Measurements from ENCODE around the gene ANKRD55. TPM values are rescaled to one million over a fixed set of nuclear protein-coding genes. Genes with fewer than 3 reads are reported as not detected.

Gene ANKRD55
- total RNA-seq, 4 donors from 2014 or later, result 0.23 TPM; not detected in 3

DNA sequence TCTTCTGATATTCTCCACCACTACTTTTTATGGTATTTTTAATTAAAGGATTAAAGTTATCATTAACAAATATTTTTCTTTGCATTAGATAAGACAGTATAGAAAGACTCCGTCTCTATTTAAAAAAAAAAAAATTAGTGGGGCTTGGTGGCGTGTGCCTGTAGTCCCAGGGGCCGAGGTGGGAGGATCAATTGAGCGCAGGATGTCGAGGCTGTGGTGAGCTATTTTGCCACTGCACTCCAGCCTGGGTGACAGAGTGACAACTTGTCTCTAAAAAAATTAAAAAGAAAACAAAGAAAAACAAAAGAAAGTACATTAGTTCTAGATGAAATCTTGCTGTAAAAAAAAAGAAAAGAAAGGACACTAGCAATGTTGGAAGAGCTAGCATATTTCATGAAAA is 141.0 kb downstream of the ANKRD55 start:
- Histone ChIP-seq H3K27me3 (no peaks in the 10 kb centered on the region), H3K4me3 (no peak overlapping the region), H3K36me3 (no peaks in the 10 kb centered on the region), H3K9me3 (no peaks in the 10 kb centered on the region), H3K4me1 (no peaks in the 10 kb centered on the region), H3K27ac (no peak overlapping the region)
- WGBS, result 91% methylated on average over 5 of the region's 5 CpGs
- no peak for DNase-seq (ENCODE audit: low spot score in 2 of 2)
- no peak for TF ChIP-seq POLR2A (IDR thresholded peaks at IDR 0.05)
- no peak for TF ChIP-seq POLR2AphosphoS5 (IDR thresholded peaks at IDR 0.05)
- TF ChIP-seq, protein P1, sequence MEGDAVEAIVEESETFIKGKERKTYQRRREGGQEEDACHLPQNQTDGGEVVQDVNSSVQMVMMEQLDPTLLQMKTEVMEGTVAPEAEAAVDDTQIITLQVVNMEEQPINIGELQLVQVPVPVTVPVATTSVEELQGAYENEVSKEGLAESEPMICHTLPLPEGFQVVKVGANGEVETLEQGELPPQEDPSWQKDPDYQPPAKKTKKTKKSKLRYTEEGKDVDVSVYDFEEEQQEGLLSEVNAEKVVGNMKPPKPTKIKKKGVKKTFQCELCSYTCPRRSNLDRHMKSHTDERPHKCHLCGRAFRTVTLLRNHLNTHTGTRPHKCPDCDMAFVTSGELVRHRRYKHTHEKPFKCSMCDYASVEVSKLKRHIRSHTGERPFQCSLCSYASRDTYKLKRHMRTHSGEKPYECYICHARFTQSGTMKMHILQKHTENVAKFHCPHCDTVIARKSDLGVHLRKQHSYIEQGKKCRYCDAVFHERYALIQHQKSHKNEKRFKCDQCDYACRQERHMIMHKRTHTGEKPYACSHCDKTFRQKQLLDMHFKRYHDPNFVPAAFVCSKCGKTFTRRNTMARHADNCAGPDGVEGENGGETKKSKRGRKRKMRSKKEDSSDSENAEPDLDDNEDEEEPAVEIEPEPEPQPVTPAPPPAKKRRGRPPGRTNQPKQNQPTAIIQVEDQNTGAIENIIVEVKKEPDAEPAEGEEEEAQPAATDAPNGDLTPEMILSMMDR (IDR thresholded peaks at IDR 0.05), result no peak
- no peak for TF ChIP-seq EP300 (IDR thresholded peaks at IDR 0.05)

DNA sequence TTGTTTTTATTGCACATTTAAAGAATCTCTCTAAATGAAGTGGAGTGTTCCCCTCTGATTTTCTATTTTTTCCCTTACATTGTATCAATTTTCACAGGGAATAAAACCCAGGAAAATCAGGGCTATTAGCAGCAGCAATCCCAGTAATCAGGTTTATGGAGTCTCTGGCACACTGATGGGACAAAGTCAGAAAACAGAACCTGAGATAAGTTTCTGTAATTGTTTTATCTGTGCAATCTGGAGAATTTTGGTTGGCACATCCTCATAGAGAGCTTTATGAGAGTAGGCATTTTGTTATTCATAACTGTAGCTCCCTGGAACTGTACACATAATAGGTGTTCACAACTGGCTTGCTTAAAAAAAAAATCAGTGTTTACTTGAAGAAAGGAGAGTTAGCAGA is 141.5 kb downstream of the ANKRD55 start:
- no peak overlapping the region for H3K4me3 ChIP-seq
- H3K9me3 ChIP-seq, result no peaks in the 10 kb centered on the region
- no peaks in the 10 kb centered on the region for H3K4me1 ChIP-seq
- DNase-seq (ENCODE audit: low spot score in 2 of 2), result no peak
- no peaks in the 10 kb centered on the region for H3K36me3 ChIP-seq
- TF ChIP-seq POLR2AphosphoS5 (IDR thresholded peaks at IDR 0.05) (no peak), POLR2A (IDR thresholded peaks at IDR 0.05) (no peak), EP300 (IDR thresholded peaks at IDR 0.05) (no peak)
- TF ChIP-seq, protein P1 (IDR thresholded peaks at IDR 0.05), result no peak
- no peak overlapping the region for H3K27ac ChIP-seq
- H3K27me3 ChIP-seq, result no peaks in the 10 kb centered on the region

DNA sequence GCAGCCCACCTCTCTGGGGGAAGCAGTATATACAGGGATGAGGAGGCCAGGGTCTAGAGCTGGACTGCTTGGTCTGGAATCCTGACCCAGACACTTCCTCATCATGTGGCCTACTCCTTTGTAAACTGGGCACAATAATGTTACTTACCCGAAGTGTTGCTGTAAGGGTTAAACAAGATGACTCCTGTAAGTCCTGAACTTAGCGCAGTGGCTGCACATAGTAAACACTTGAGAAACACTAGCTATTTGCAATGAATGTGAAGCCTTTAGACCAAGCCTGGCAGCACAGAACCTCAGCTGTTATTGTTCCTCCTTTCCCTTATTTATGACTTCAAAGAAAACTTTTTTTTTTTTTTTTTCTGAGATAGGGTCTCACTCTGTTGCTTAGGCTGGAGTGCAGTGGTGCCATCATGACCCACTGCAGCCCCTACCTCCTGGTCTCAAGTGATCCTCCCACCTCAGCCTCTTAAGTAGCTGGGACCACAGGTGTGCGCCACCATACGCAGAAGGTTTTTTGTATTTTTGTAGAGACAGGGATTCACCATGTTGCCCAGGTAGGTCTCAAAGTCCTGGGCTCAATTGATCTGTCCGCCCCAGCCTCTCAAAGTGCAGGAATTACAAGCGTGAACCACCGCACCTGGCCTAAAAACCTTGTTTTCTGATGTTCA is 142.2 kb downstream of the ANKRD55 start:
- H3K27me3 ChIP-seq, result no peaks in the 10 kb centered on the region
- no peak overlapping the region for H3K4me3 ChIP-seq
- DNase-seq (ENCODE audit: low spot score in 2 of 2), result no peak
- H3K36me3 ChIP-seq, result no peaks in the 10 kb centered on the region
- no peak overlapping the region for H3K27ac ChIP-seq
- 94% methylated on average over 7 of the region's 7 CpGs for WGBS
- no peaks in the 10 kb centered on the region for H3K9me3 ChIP-seq
- no peaks in the 10 kb centered on the region for H3K4me1 ChIP-seq
- TF ChIP-seq POLR2A (IDR thresholded peaks at IDR 0.05) (no peak), POLR2AphosphoS5 (IDR thresholded peaks at IDR 0.05) (no peak)
- TF ChIP-seq, protein P1 (IDR thresholded peaks at IDR 0.05), result no peak

DNA sequence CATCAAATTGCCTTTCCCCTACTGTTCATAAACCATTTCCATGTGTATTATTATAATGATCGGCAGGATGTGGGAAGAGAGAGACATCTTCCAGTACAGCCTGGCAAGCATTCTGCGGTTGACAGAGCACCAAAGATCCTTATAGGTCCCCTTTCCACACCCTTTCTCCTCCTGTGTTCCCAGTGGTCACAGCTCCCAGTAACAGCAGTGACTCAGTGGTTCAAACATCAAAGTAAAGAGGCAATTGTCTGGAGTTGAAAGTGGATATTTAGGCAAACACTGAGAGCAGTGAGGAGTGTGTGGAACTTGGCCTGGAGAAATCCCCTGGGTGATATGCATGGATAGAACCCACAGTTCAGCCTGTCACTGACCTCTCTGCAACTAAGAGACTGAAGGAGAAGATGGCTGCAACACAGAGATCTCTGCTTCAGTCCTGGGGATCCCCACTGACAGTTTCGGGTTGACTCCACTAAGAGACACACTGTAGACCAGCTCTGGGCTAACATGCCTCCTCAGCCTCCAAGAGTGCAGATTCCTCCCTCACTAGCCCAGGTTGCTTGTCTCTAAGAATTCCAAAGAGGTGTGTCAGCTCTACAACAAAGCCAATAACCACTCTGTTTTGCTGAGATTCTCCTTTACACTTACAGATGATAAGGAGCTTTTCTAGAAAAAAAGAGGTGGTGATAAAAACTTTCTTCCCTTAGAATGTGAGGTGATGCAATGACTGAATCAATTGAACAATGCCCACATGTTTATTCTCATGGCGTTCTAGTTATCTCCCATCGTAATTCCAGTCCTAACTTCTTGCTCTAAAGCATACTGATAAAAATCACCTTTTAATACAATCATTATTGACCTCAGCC is 143.9 kb downstream of the ANKRD55 start:
- 82% methylated on average over 5 of the region's 5 CpGs for WGBS

More for the DNA sequence above, 143.9 kb downstream of the ANKRD55 start:
- Histone ChIP-seq H3K4me1 (no peaks in the 10 kb centered on the region), H3K9me3 (no peaks in the 10 kb centered on the region), H3K4me3 (no peak overlapping the region), H3K27me3 (no peaks in the 10 kb centered on the region), H3K36me3 (no peaks in the 10 kb centered on the region), H3K27ac (no peak overlapping the region)
- TF ChIP-seq POLR2AphosphoS5 (IDR thresholded peaks at IDR 0.05) (no peak), EP300 (IDR thresholded peaks at IDR 0.05) (no peak), POLR2A (IDR thresholded peaks at IDR 0.05) (no peak)
- TF ChIP-seq, protein P1 (IDR thresholded peaks at IDR 0.05), result no peak
- no peak for DNase-seq (ENCODE audit: low spot score in 2 of 2)

All from suprapubic skin (tissue), 4 donors.